Measurements from ENCODE around the gene PIP5K1B. TPM values are rescaled to one million over a fixed set of nuclear protein-coding genes. Genes with fewer than 3 reads are reported as not detected.

The PIP5K1B gene
- total RNA-seq, 1 experiment from 2014 or later, result not detected

DNA sequence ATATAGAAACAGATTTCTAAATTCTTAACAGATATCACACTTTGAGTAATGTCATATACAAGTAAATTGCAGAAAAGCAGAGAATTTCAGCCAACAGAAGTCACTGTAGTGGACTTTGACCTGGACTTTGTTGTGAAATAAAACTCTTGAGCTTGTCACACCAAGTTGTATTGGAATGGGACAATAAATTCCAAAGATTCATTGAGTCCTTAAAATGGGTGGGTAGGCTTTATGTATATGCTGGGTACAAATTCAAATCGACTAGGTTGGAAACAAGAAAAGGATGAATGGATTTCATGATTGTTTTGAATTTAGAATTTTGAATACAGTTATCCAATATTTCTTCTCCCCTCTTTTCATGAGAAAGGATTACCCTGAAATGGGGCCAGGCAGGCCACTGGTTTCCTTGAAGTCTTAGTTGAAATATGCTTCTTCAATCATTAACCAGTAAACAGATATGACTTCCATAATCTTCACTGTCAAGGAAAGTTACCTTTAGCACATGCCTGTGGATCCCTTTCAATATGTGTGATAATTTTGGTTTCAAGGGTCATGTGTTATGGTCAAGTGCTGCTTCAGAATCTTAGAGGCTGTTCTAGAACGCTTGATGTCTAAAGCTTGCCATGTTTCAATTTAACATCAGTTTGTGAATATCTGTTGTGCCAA lies 25.7 kb downstream of the PIP5K1B start:
- Histone ChIP-seq H3K9me3 (ENCODE audit: low read length) (no peaks in the 10 kb centered on the region), H3K36me3 (ENCODE audit: low read depth, low read length) (no peaks in the 10 kb centered on the region), H3K9me2 (replicated peaks; ENCODE audit: low read length) (no peaks in the 10 kb centered on the region), H3K4me1 (ENCODE audit: insufficient read depth, low read length) (no peaks in the 10 kb centered on the region), H2AFZ (ENCODE audit: low read length) (no peak overlapping the region), H3K9ac (ENCODE audit: low read length) (no peak overlapping the region), H3K4me3 (ENCODE audit: low read length) (no peak overlapping the region), H3K4me2 (ENCODE audit: low read length) (no peak overlapping the region), H3K27me3 (ENCODE audit: low read length) (peaks cover 40% of the 10 kb centered on the region), H4K20me1 (ENCODE audit: low read length) (no peaks in the 10 kb centered on the region), H3K27ac (ENCODE audit: low read length) (no peak overlapping the region), H3K79me2 (ENCODE audit: low read length) (no peaks in the 10 kb centered on the region), H3F3A (ENCODE audit: low read length, unreplicated experiment) (no peaks in the 10 kb centered on the region)
- intact Hi-C loops (cut with micrococcal nuclease), result loop anchor here (10.0 kb wide), 2 partner anchors 146 to 234 kb away; no protein-coding TSS in a partner anchor
- ATAC-seq (no peak), DNase-seq (no peak)
- ChIA-PET CTCF (no interaction called here), POLR2A (ENCODE audit: unreplicated experiment) (no interaction called here)
- TF ChIP-seq, protein P1, sequence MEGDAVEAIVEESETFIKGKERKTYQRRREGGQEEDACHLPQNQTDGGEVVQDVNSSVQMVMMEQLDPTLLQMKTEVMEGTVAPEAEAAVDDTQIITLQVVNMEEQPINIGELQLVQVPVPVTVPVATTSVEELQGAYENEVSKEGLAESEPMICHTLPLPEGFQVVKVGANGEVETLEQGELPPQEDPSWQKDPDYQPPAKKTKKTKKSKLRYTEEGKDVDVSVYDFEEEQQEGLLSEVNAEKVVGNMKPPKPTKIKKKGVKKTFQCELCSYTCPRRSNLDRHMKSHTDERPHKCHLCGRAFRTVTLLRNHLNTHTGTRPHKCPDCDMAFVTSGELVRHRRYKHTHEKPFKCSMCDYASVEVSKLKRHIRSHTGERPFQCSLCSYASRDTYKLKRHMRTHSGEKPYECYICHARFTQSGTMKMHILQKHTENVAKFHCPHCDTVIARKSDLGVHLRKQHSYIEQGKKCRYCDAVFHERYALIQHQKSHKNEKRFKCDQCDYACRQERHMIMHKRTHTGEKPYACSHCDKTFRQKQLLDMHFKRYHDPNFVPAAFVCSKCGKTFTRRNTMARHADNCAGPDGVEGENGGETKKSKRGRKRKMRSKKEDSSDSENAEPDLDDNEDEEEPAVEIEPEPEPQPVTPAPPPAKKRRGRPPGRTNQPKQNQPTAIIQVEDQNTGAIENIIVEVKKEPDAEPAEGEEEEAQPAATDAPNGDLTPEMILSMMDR (conservative IDR thresholded peaks at IDR 0.05; ENCODE audit: low read depth, low read length), result no peak
- no peak for TF ChIP-seq EZH2 (IDR thresholded peaks at IDR 0.05; ENCODE audit: low read length, unreplicated experiment)
- no peak for TF ChIP-seq EZH2phosphoT487 (IDR thresholded peaks at IDR 0.05; ENCODE audit: borderline replicate concordance, low read length)
- no TSS peak for BruUV-seq (replicated peaks)

DNA sequence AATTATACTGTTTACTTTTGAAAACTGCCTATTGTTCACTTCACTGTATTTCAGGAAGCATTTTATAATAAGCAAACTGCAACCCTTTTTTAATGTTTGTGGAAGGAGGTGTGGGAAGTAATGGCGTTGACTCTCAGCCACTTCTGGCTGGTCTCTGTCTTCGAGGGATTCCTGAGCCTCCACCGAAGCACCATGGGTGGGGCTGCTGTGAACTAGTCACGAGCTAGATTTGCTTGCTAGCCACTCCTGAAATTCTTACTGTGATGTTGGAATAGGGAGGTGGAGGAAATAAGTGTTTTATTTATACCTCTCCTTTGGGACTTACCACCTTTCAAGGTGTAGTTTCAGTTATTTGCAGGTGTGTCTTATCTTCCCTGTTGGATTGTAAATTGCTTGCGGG lies 26.8 kb downstream of the PIP5K1B start:
- Histone ChIP-seq H3K9me2 (replicated peaks; ENCODE audit: low read length) (no peaks in the 10 kb centered on the region), H3K27ac (ENCODE audit: low read length) (no peak overlapping the region), H2AFZ (ENCODE audit: low read length) (no peak overlapping the region), H3K9ac (ENCODE audit: low read length) (no peak overlapping the region), H4K20me1 (ENCODE audit: low read length) (no peaks in the 10 kb centered on the region), H3K27me3 (ENCODE audit: low read length) (peaks cover 30% of the 10 kb centered on the region), H3F3A (ENCODE audit: low read length, unreplicated experiment) (no peaks in the 10 kb centered on the region), H3K9me3 (ENCODE audit: low read length) (no peaks in the 10 kb centered on the region), H3K4me3 (ENCODE audit: low read length) (no peak overlapping the region), H3K4me2 (ENCODE audit: low read length) (no peak overlapping the region), H3K4me1 (ENCODE audit: insufficient read depth, low read length) (no peaks in the 10 kb centered on the region), H3K79me2 (ENCODE audit: low read length) (no peaks in the 10 kb centered on the region), H3K36me3 (ENCODE audit: low read depth, low read length) (no peaks in the 10 kb centered on the region)
- ChIA-PET CTCF (no interaction called here), POLR2A (ENCODE audit: unreplicated experiment) (no interaction called here)
- no peak for TF ChIP-seq EZH2phosphoT487 (IDR thresholded peaks at IDR 0.05; ENCODE audit: borderline replicate concordance, low read length)
- no peak for TF ChIP-seq EZH2 (IDR thresholded peaks at IDR 0.05; ENCODE audit: low read length, unreplicated experiment)
- TF ChIP-seq, protein P1 (conservative IDR thresholded peaks at IDR 0.05; ENCODE audit: low read depth, low read length), result no peak
- no peak for ATAC-seq
- no peak for DNase-seq
- BruUV-seq (replicated peaks), result no TSS peak
- intact Hi-C loops (cut with micrococcal nuclease), result loop anchor here (10.0 kb wide), 2 partner anchors 147 to 233 kb away; no protein-coding TSS in a partner anchor

DNA sequence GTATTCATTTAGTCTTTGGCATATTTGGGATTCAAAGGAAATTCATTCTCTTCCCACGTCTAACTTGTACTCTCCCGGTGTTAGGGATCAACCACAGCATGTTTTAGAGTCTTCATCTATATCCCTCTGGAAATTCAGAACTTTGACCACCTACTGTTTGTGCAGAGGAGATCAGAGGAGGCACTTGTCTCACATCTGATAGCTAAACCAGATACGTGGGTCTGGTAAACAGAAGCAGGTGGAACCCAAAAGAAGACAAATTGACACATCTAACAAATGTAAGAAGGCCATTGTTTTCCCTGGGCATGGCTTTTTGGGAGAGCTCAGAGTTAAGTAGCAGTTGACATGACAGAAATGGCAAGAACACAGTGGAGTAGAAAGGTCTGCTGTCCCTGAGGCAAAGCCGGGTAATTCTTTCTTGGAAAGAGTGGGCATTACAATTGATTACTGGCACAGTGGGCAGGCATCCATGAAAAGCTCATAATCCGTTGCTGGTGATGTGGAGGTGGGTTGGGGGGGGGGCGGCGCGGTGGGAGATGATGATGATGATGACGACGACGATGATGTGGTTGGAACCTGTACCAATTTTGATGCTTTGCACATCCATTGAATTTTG lies 27.5 kb downstream of the PIP5K1B start:
- Histone ChIP-seq H3K27me3 (ENCODE audit: low read length) (peaks cover 27% of the 10 kb centered on the region), H3K4me2 (ENCODE audit: low read length) (no peak overlapping the region), H3K9me2 (replicated peaks; ENCODE audit: low read length) (no peaks in the 10 kb centered on the region), H3K27ac (ENCODE audit: low read length) (no peak overlapping the region), H3K79me2 (ENCODE audit: low read length) (no peaks in the 10 kb centered on the region), H3K4me1 (ENCODE audit: insufficient read depth, low read length) (no peaks in the 10 kb centered on the region), H4K20me1 (ENCODE audit: low read length) (no peaks in the 10 kb centered on the region), H2AFZ (ENCODE audit: low read length) (no peak overlapping the region), H3K4me3 (ENCODE audit: low read length) (no peak overlapping the region), H3K36me3 (ENCODE audit: low read depth, low read length) (no peaks in the 10 kb centered on the region), H3K9ac (ENCODE audit: low read length) (no peak overlapping the region), H3F3A (ENCODE audit: low read length, unreplicated experiment) (no peaks in the 10 kb centered on the region), H3K9me3 (ENCODE audit: low read length) (no peaks in the 10 kb centered on the region)
- ATAC-seq (no peak), DNase-seq (no peak)
- no TSS peak for BruUV-seq (replicated peaks)
- intact Hi-C loops (cut with micrococcal nuclease), result loop anchor here (10.0 kb wide), 2 partner anchors 148 to 232 kb away; no protein-coding TSS in a partner anchor
- ChIA-PET CTCF (no interaction called here), POLR2A (ENCODE audit: unreplicated experiment) (no interaction called here)
- TF ChIP-seq EZH2phosphoT487 (IDR thresholded peaks at IDR 0.05; ENCODE audit: borderline replicate concordance, low read length) (no peak), EZH2 (IDR thresholded peaks at IDR 0.05; ENCODE audit: low read length, unreplicated experiment) (no peak)
- TF ChIP-seq, protein P1 (conservative IDR thresholded peaks at IDR 0.05; ENCODE audit: low read depth, low read length), result no peak

Data from PC-3 (cell line).